ENCODE results near the gene FAM156B. TPM values are rescaled to one million over a fixed set of nuclear protein-coding genes. Genes with fewer than 3 reads are reported as not detected.

Gene FAM156B
- total and polyA plus RNA-seq, 2 of the 4 experiments (the other 2 are of a cell fraction): 17.9 to 52.4 TPM

- Histone ChIP-seq H3K23ac (ENCODE audit: low read depth, low read length) (no peak overlapping the region), H3K27ac (ENCODE audit: insufficient read depth, low read length) (no peak overlapping the region), H4K91ac (ENCODE audit: insufficient read depth, low read depth, low read length) (no peak overlapping the region), H2AFZ (replicated peaks; ENCODE audit: low read length, poor library complexity) (no peak overlapping the region), H3K79me1 (ENCODE audit: low read depth in 1 of 2, low read length in 2 of 2) (peaks cover 0 to 2% of the 10 kb centered on the region in 2 experiments; a peak in 1 of 4 replicates), H3K18ac (ENCODE audit: low read depth, low read length) (no peak overlapping the region), H3K36me3 (ENCODE audit: control insufficient read depth, insufficient read depth, low read length) (no peaks in the 10 kb centered on the region), H2BK20ac (ENCODE audit: low read depth, low read length) (no peak overlapping the region), H3K4me2 (ENCODE audit: low read depth, low read length) (no peak overlapping the region), H3K9me3 (ENCODE audit: control insufficient read depth, insufficient read depth, low read length) (no peaks in the 10 kb centered on the region), H3K4me1 (ENCODE audit: control insufficient read depth, insufficient read depth, low read length) (no peaks in the 10 kb centered on the region), H2AK5ac (ENCODE audit: low read depth, low read length) (peak overlapping the region; percentile 16; the same call in 1 of the 2 replicates), H4K8ac (ENCODE audit: low read depth in 2 of 2, low read length in 2 of 2) (no peak overlapping the region), H3K9ac (ENCODE audit: low read depth, low read length) (no peak overlapping the region), H4K5ac (ENCODE audit: low read depth, low read length) (no peak overlapping the region), H2BK120ac (ENCODE audit: low read depth, low read length) (no peak overlapping the region), H3K9me1 (ENCODE audit: insufficient read depth, low read length) (peaks cover 2% of the 10 kb centered on the region; the same call in 1 of the 2 replicates), H2BK15ac (ENCODE audit: low read depth, low read length) (no peak overlapping the region), H2BK5ac (ENCODE audit: low read depth, low read length, poor library complexity, severe bottlenecking) (no peak overlapping the region), H3K27me3 (ENCODE audit: control insufficient read depth, insufficient read depth, low read length) (no peaks in the 10 kb centered on the region), H3K4ac (ENCODE audit: low read depth, low read length) (no peak overlapping the region), H4K20me1 (ENCODE audit: insufficient read depth, low read length) (no peaks in the 10 kb centered on the region), H2AK9ac (replicated peaks; ENCODE audit: low read depth, low read length, poor library complexity) (no peak overlapping the region), H3K4me3 (ENCODE audit: insufficient read depth, low read depth, low read length) (no peak overlapping the region), H3K56ac (ENCODE audit: extremely low read depth, insufficient read depth, low read length) (no peak overlapping the region), H3K14ac (replicated peaks; ENCODE audit: low read depth, low read length) (no peak overlapping the region)
- ChIA-PET POLR2A (ENCODE audit: unreplicated experiment) (no interaction called here), CTCF (no interaction called here)
- BruUV-seq (replicated peaks): no TSS peak
- TF ChIP-seq SMC3 (IDR thresholded peaks at IDR 0.05; ENCODE audit: low read depth, low read length) (no peak), RCOR1 (IDR thresholded peaks at IDR 0.05; ENCODE audit: insufficient replicate concordance, low read length) (no peak), CTCF (conservative IDR thresholded peaks at IDR 0.05; ENCODE audit: low read depth, low read length) (no peak), ELK1 (IDR thresholded peaks at IDR 0.05; ENCODE audit: borderline replicate concordance, low read depth, low read length) (no peak), POLR2A (IDR thresholded peaks at IDR 0.05; ENCODE audit: low read depth, low read length) (no peak), NFE2L2 (IDR thresholded peaks at IDR 0.05; ENCODE audit: low read depth, low read length) (no peak), RFX5 (IDR thresholded peaks at IDR 0.05; ENCODE audit: low read depth, low read length) (no peak), MAFK (IDR thresholded peaks at IDR 0.05; ENCODE audit: low read depth, low read length) (no peak), FOS (IDR thresholded peaks at IDR 0.05; ENCODE audit: low read depth, low read length) (no peak), MAZ (IDR thresholded peaks at IDR 0.05; ENCODE audit: borderline replicate concordance, low read depth, low read length) (no peak), MXI1 (IDR thresholded peaks at IDR 0.05; ENCODE audit: borderline replicate concordance, low read depth, low read length) (no peak), BHLHE40 (IDR thresholded peaks at IDR 0.05; ENCODE audit: low read depth, low read length) (no peak), CHD1 (IDR thresholded peaks at IDR 0.05; ENCODE audit: low read depth, low read length) (no peak), RAD21 (IDR thresholded peaks at IDR 0.05; ENCODE audit: low read length) (no peak), USF2 (IDR thresholded peaks at IDR 0.05; ENCODE audit: low read depth, low read length) (no peak), CEBPB (IDR thresholded peaks at IDR 0.05; ENCODE audit: low read depth, low read length) (no peak)
- WGBS, 2 experiments (ENCODE audit: extremely low coverage in 2 of 2, insufficient read length in 1 of 2): no CpG with 5 or more reads among the region's 2 CpGs
- no peak for DNase-seq
- in situ Hi-C loops (cut with MboI; ENCODE audit: low sequenced_read_pairs): no loop called here
- intact Hi-C loops (cut with micrococcal nuclease): no loop called here
- no peak for ATAC-seq (ENCODE audit: low read depth)
- dilution Hi-C loops (cut with HindIII; ENCODE audit: low sequenced_read_pairs, unreplicated experiment): no loop called here
Observed at GRCh38 chrX:52933213-52933612, 36.1 kb downstream of the FAM156B start.

Measured in IMR-90 (cell line).